ENCODE data around the gene CRISPLD2.
"Not testable (repeated sequence)": the region's sequence is repeated elsewhere in the genome, so short reads cannot be mapped to it uniquely, and the experiment has no call there.

CRISPLD2 gene

GRCh38 chr16:84929421-84930297 is 109.9 kb downstream of the CRISPLD2 start:
- no peak overlapping the region for H3K4me3 ChIP-seq (ENCODE audit: low read length)
- H3K9me3 ChIP-seq (ENCODE audit: insufficient read depth, low read depth, low read length): no peaks in the 10 kb centered on the region
- no peaks in the 10 kb centered on the region for H3K36me3 ChIP-seq (ENCODE audit: insufficient read depth, low read length)
- no peak overlapping the region for H3K9ac ChIP-seq (ENCODE audit: low read depth, low read length)
- 89% methylated on average over 35 of the region's 36 CpGs for WGBS
- no peaks in the 10 kb centered on the region for H3K4me1 ChIP-seq (ENCODE audit: insufficient read depth, low read length)
- H3K27me3 ChIP-seq (ENCODE audit: insufficient read depth, low read length): no peaks in the 10 kb centered on the region
- no peak overlapping the region for H3K27ac ChIP-seq (ENCODE audit: low read depth, low read length)

GRCh38 chr16:84930298-84931106 is 110.7 kb downstream of the CRISPLD2 start:
- H3K4me3 ChIP-seq (ENCODE audit: low read length): no peak overlapping the region
- no peak overlapping the region for H3K9ac ChIP-seq (ENCODE audit: low read depth, low read length)
- no peaks in the 10 kb centered on the region for H3K27me3 ChIP-seq (ENCODE audit: insufficient read depth, low read length)
- WGBS: 68% methylated on average over 8 of the region's 8 CpGs
- H3K4me1 ChIP-seq (ENCODE audit: insufficient read depth, low read length): no peaks in the 10 kb centered on the region
- no peaks in the 10 kb centered on the region for H3K36me3 ChIP-seq (ENCODE audit: insufficient read depth, low read length)
- H3K9me3 ChIP-seq (ENCODE audit: insufficient read depth, low read depth, low read length): no peaks in the 10 kb centered on the region
- no peak overlapping the region for H3K27ac ChIP-seq (ENCODE audit: low read depth, low read length)

GRCh38 chr16:84931107-84931494 is 111.3 kb downstream of the CRISPLD2 start:
- 91% methylated on average over 4 of the region's 4 CpGs for WGBS
- Histone ChIP-seq H3K9ac (ENCODE audit: low read depth, low read length) (no peak overlapping the region), H3K9me3 (ENCODE audit: insufficient read depth, low read depth, low read length) (no peaks in the 10 kb centered on the region), H3K4me1 (ENCODE audit: insufficient read depth, low read length) (no peaks in the 10 kb centered on the region), H3K4me3 (ENCODE audit: low read length) (no peak overlapping the region), H3K27ac (ENCODE audit: low read depth, low read length) (no peak overlapping the region), H3K36me3 (ENCODE audit: insufficient read depth, low read length) (no peaks in the 10 kb centered on the region), H3K27me3 (ENCODE audit: insufficient read depth, low read length) (no peaks in the 10 kb centered on the region)

GRCh38 chr16:84931506-84931905 is 111.7 kb downstream of the CRISPLD2 start:
- Histone ChIP-seq H3K27ac (ENCODE audit: low read depth, low read length) (no peak overlapping the region), H3K9ac (ENCODE audit: low read depth, low read length) (no peak overlapping the region), H3K4me1 (ENCODE audit: insufficient read depth, low read length) (no peaks in the 10 kb centered on the region), H3K9me3 (ENCODE audit: insufficient read depth, low read depth, low read length) (no peaks in the 10 kb centered on the region), H3K36me3 (ENCODE audit: insufficient read depth, low read length) (no peaks in the 10 kb centered on the region), H3K27me3 (ENCODE audit: insufficient read depth, low read length) (no peaks in the 10 kb centered on the region), H3K4me3 (ENCODE audit: low read length) (no peak overlapping the region)
- 94% methylated on average over 8 of the region's 8 CpGs for WGBS

- no peaks in the 10 kb centered on the region for H3K4me1 ChIP-seq (ENCODE audit: insufficient read depth, low read length)
- H3K9ac ChIP-seq (ENCODE audit: low read depth, low read length): no peak overlapping the region
- no peak overlapping the region for H3K27ac ChIP-seq (ENCODE audit: low read depth, low read length)
- WGBS: 91% methylated on average over 5 of the region's 5 CpGs
- H3K9me3 ChIP-seq (ENCODE audit: insufficient read depth, low read depth, low read length): no peaks in the 10 kb centered on the region
- no peaks in the 10 kb centered on the region for H3K27me3 ChIP-seq (ENCODE audit: insufficient read depth, low read length)
- H3K36me3 ChIP-seq (ENCODE audit: insufficient read depth, low read length): no peaks in the 10 kb centered on the region
- H3K4me3 ChIP-seq (ENCODE audit: low read length): no peak overlapping the region
Measured at GRCh38 chr16:84932681-84933080, 112.9 kb downstream of the CRISPLD2 start.

- no peaks in the 10 kb centered on the region for H3K4me1 ChIP-seq (ENCODE audit: insufficient read depth, low read length)
- no peaks in the 10 kb centered on the region for H3K36me3 ChIP-seq (ENCODE audit: insufficient read depth, low read length)
- H3K4me3 ChIP-seq (ENCODE audit: low read length): no peak overlapping the region
- 91% methylated on average over 29 of the region's 29 CpGs for WGBS
- no peaks in the 10 kb centered on the region for H3K9me3 ChIP-seq (ENCODE audit: insufficient read depth, low read depth, low read length)
- no peak overlapping the region for H3K9ac ChIP-seq (ENCODE audit: low read depth, low read length)
- no peaks in the 10 kb centered on the region for H3K27me3 ChIP-seq (ENCODE audit: insufficient read depth, low read length)
- no peak overlapping the region for H3K27ac ChIP-seq (ENCODE audit: low read depth, low read length)
Measured at GRCh38 chr16:84933774-84934631, 114.2 kb downstream of the CRISPLD2 start.

GRCh38 chr16:84937196-84938005 is 117.6 kb downstream of the CRISPLD2 start:
- WGBS: 89% methylated on average over 9 of the region's 9 CpGs
- H3K9me3 ChIP-seq (ENCODE audit: insufficient read depth, low read depth, low read length): no peaks in the 10 kb centered on the region
- no peaks in the 10 kb centered on the region for H3K36me3 ChIP-seq (ENCODE audit: insufficient read depth, low read length)
- H3K27ac ChIP-seq (ENCODE audit: low read depth, low read length): no peak overlapping the region
- H3K4me1 ChIP-seq (ENCODE audit: insufficient read depth, low read length): no peaks in the 10 kb centered on the region
- H3K27me3 ChIP-seq (ENCODE audit: insufficient read depth, low read length): no peaks in the 10 kb centered on the region
- H3K9ac ChIP-seq (ENCODE audit: low read depth, low read length): no peak overlapping the region
- no peak overlapping the region for H3K4me3 ChIP-seq (ENCODE audit: low read length)

GRCh38 chr16:84938616-84939015 is 118.8 kb downstream of the CRISPLD2 start:
- not testable (repeated sequence) for H3K27ac ChIP-seq (ENCODE audit: low read depth, low read length); H3K9me3 ChIP-seq (ENCODE audit: insufficient read depth, low read depth, low read length); H3K36me3 ChIP-seq (ENCODE audit: insufficient read depth, low read length); H3K27me3 ChIP-seq (ENCODE audit: insufficient read depth, low read length); H3K4me3 ChIP-seq (ENCODE audit: low read length); H3K4me1 ChIP-seq (ENCODE audit: insufficient read depth, low read length); H3K9ac ChIP-seq (ENCODE audit: low read depth, low read length)
- 82% methylated on average over 6 of the region's 6 CpGs for WGBS

GRCh38 chr16:84940670-84941551 is 121.1 kb downstream of the CRISPLD2 start:
- 92% methylated on average over 40 of the region's 41 CpGs for WGBS
- H3K27me3 ChIP-seq (ENCODE audit: insufficient read depth, low read length): no peaks in the 10 kb centered on the region
- H3K4me1 ChIP-seq (ENCODE audit: insufficient read depth, low read length): no peaks in the 10 kb centered on the region
- H3K9me3 ChIP-seq (ENCODE audit: insufficient read depth, low read depth, low read length): no peaks in the 10 kb centered on the region
- H3K9ac ChIP-seq (ENCODE audit: low read depth, low read length): no peak overlapping the region
- H3K27ac ChIP-seq (ENCODE audit: low read depth, low read length): no peak overlapping the region
- no peak overlapping the region for H3K4me3 ChIP-seq (ENCODE audit: low read length)
- H3K36me3 ChIP-seq (ENCODE audit: insufficient read depth, low read length): no peaks in the 10 kb centered on the region

GRCh38 chr16:84941921-84942320 is 122.1 kb downstream of the CRISPLD2 start:
- 85% methylated on average over 10 of the region's 10 CpGs for WGBS
- no peaks in the 10 kb centered on the region for H3K27me3 ChIP-seq (ENCODE audit: insufficient read depth, low read length)
- no peaks in the 10 kb centered on the region for H3K36me3 ChIP-seq (ENCODE audit: insufficient read depth, low read length)
- no peaks in the 10 kb centered on the region for H3K9me3 ChIP-seq (ENCODE audit: insufficient read depth, low read depth, low read length)
- no peak overlapping the region for H3K9ac ChIP-seq (ENCODE audit: low read depth, low read length)
- no peak overlapping the region for H3K27ac ChIP-seq (ENCODE audit: low read depth, low read length)
- H3K4me3 ChIP-seq (ENCODE audit: low read length): no peak overlapping the region
- H3K4me1 ChIP-seq (ENCODE audit: insufficient read depth, low read length): no peaks in the 10 kb centered on the region
